Upper lobe of right lung (tissue), 1 donor: Measurements from ENCODE around the gene BFSP2. TPM values are rescaled to one million over a fixed set of nuclear protein-coding genes. Genes with fewer than 3 reads are reported as not detected.
"Not testable (repeated sequence)": the region's sequence is repeated elsewhere in the genome, so short reads cannot be mapped to it uniquely, and the experiment has no call there.

ENCODE experiments used
- ATAC-seq: fragments of 200-7000 bp; cut with Tn5 transposase; one replicate; pipeline ENCODE4 v1.9.1; 2020; ENCODE audit warnings: mild to moderate bottlenecking, moderate library complexity
- DNase-seq: peaks from one replicate; pipeline ENCODE4 v3.0.0-alpha.2; 2020
- H3K27ac ChIP-seq: fragments of 200-600 bp; one replicate; pipeline ENCODE4 v1.8.0; 2022
- H3K27me3 ChIP-seq: fragments of 200-600 bp; one replicate; pipeline ENCODE4 v1.8.0; 2022; ENCODE audit warnings: mild to moderate bottlenecking
- H3K36me3 ChIP-seq: fragments of 200-600 bp; one replicate; pipeline ENCODE4 v1.8.0; 2022
- H3K4me1 ChIP-seq: fragments of 200-600 bp; one replicate; pipeline ENCODE4 v1.8.0; 2022
- H3K4me3 ChIP-seq: fragments of 200-600 bp; one replicate; pipeline ENCODE4 v1.8.0; 2022; ENCODE audit warnings: mild to moderate bottlenecking
- H3K9me3 ChIP-seq: fragments of 200-600 bp; one replicate; pipeline ENCODE4 v1.8.0; 2022
- CTCF ChIP-seq: fragments of 200-600 bp; IDR thresholded peaks from one replicate; pipeline ENCODE4 v1.8.0; 2022; ENCODE audit warnings: antibody characterized with exemption
- intact Hi-C: fragments of 100-400 bp; cut with DNase I; formaldehyde crosslinking; loops from one replicate; pipeline ENCODE4 v1.11.0; 2022
- total RNA-seq: library from RNA; stranded (reverse); fragmentation: NEBNext Ultra II Directional; extraction: Animal tissue kit (Norgen Biotek cat#: 25700); gene quantifications from one replicate; pipeline ENCODE4 v1.2.1, GENCODE V29; 2021
- donor health status: DM: no; HTN: yes; CAD: no; lungs with severe emphysema.

Gene BFSP2
- total RNA-seq, 1 donor from 2014 or later: not detected

GRCh38 chr3:133478624-133479023, 78.8 kb downstream of the BFSP2 start:
- no peak for DNase-seq
- Histone ChIP-seq H3K4me3 (no peak overlapping the region), H3K27me3 (no peaks in the 10 kb centered on the region), H3K27ac (no peak overlapping the region), H3K9me3 (no peaks in the 10 kb centered on the region), H3K4me1 (peaks cover 14% of the 10 kb centered on the region), H3K36me3 (no peaks in the 10 kb centered on the region)
- no peak for ATAC-seq
- no peak for TF ChIP-seq CTCF
- intact Hi-C loops: no loop called here

GRCh38 chr3:133479401-133479800, 79.5 kb downstream of the BFSP2 start:
- no peak for DNase-seq
- Histone ChIP-seq H3K36me3 (no peaks in the 10 kb centered on the region), H3K27me3 (no peaks in the 10 kb centered on the region), H3K9me3 (no peaks in the 10 kb centered on the region), H3K4me3 (no peak overlapping the region), H3K4me1 (peaks cover 6% of the 10 kb centered on the region), H3K27ac (no peak overlapping the region)
- no peak for ATAC-seq
- TF ChIP-seq CTCF: no peak
- intact Hi-C loops: no loop called here

- no peak for DNase-seq
- TF ChIP-seq CTCF: no peak
- peak; percentile 41 for ATAC-seq
- H3K27me3 ChIP-seq: no peaks in the 10 kb centered on the region
- no peaks in the 10 kb centered on the region for H3K36me3 ChIP-seq
- H3K9me3 ChIP-seq: no peaks in the 10 kb centered on the region
- H3K4me3 ChIP-seq: no peak overlapping the region
- intact Hi-C loops: no loop called here
- no peak overlapping the region for H3K27ac ChIP-seq
- H3K4me1 ChIP-seq: no peaks in the 10 kb centered on the region
Measured at GRCh38 chr3:133479895-133480669, 80.2 kb downstream of the BFSP2 start.

- intact Hi-C loops, H3K4me3 ChIP-seq, H3K9me3 ChIP-seq, H3K4me1 ChIP-seq, DNase-seq, H3K36me3 ChIP-seq, H3K27me3 ChIP-seq, ATAC-seq, H3K27ac ChIP-seq: not testable (repeated sequence)
Measured at GRCh38 chr3:133482474-133482873, 82.6 kb downstream of the BFSP2 start.

- Histone ChIP-seq H3K27ac (no peak overlapping the region), H3K4me1 (peaks cover 7% of the 10 kb centered on the region), H3K36me3 (no peaks in the 10 kb centered on the region), H3K9me3 (no peaks in the 10 kb centered on the region), H3K4me3 (no peak overlapping the region), H3K27me3 (no peaks in the 10 kb centered on the region)
- intact Hi-C loops: no loop called here
- no peak for ATAC-seq
- no peak for DNase-seq
- TF ChIP-seq CTCF: no peak
Measured at GRCh38 chr3:133486658-133487057, 86.8 kb downstream of the BFSP2 start.

- intact Hi-C loops: no loop called here
- Histone ChIP-seq H3K27ac (no peak overlapping the region), H3K4me3 (no peak overlapping the region), H3K9me3 (no peaks in the 10 kb centered on the region), H3K36me3 (no peaks in the 10 kb centered on the region), H3K27me3 (no peaks in the 10 kb centered on the region), H3K4me1 (peaks cover 7% of the 10 kb centered on the region)
- TF ChIP-seq CTCF: no peak
- no peak for ATAC-seq
- DNase-seq: no peak
Measured at GRCh38 chr3:133487204-133487603, 87.3 kb downstream of the BFSP2 start.
